GM18907 (cell line): Measurements from ENCODE around the gene DUSP6.

Experiments used
- ATAC-seq: cut with Tn5 transposase; IDR thresholded peaks from one replicate; pipeline ENCODE4 v1.9.1; 2021; ENCODE audit warnings: mild to moderate bottlenecking, moderate library complexity; ENCODE audit not compliant: unreplicated experiment

The DUSP6 gene

GRCh38 chr12:89305373-89305772 lies 46.9 kb downstream of the DUSP6 start:
- ATAC-seq: no peak

- ATAC-seq: no peak
Measured at GRCh38 chr12:89299931-89300330, 52.4 kb downstream of the DUSP6 start.

GRCh38 chr12:89299417-89299816 lies 52.9 kb downstream of the DUSP6 start:
- ATAC-seq: no peak
